ENCODE measurements around the gene RFX2. TPM values are rescaled to one million over a fixed set of nuclear protein-coding genes. Genes with fewer than 3 reads are reported as not detected.

Gene RFX2
- total and polyA plus RNA-seq, 10 of the 15 experiments (the other 5 are each of a cell fraction or from before 2014, with no cell fraction given): 3.2 to 9.8 (median 4.7) TPM

DNA sequence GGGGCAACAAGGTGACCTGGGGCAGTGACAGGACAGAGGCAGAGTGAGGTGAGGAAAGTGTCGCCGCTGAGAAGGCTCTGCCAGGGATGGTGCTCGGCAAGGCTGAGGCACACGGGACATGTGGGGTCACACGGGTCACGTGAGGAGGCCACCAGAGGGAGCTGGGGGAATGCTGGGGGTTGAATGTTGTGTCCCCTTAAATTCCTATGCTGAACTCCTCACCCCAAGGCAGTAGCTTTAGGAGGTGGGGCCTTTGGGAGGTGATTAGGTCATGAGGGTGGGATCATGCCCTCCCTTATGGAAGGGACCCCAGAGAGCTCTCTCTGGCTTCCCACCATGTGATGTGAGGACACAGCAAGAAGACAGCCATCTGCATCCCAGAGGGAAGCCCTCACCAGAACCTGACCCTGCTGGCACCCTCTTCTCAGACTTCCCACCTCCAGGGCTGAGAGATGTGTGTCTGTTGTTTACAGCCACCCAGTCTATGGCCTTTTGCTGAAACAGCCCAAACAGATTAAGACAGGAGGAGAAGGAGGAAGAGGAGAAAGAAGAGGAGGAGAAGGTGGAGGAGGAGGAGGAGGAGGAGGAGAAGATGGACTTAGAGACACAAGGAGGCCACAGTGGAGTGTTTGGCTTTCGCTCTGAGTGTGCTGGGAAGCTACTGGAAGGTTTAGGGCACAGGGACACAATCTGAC, 35.4 kb downstream of the RFX2 start:
- Histone ChIP-seq H2AFZ (ENCODE audit: control insufficient read depth, low read depth, low read length) (no peak overlapping the region), H3K79me2 (ENCODE audit: control insufficient read depth, insufficient read depth, low read length) (no peaks in the 10 kb centered on the region), H3K27me3 (replicated peaks in 1 of 2; ENCODE audit: control insufficient read depth in 2 of 2, insufficient read depth in 2 of 2, low read length in 1 of 2) (no peaks in the 10 kb centered on the region), H3K36me3 (ENCODE audit: control insufficient read depth in 2 of 2, insufficient read depth in 2 of 2, low read length in 1 of 2) (no peaks in the 10 kb centered on the region), H4K20me1 (ENCODE audit: control insufficient read depth, insufficient read depth) (no peaks in the 10 kb centered on the region), H3K4me3 (no peak overlapping the region), H3K9me3 (replicated peaks; ENCODE audit: control insufficient read depth, insufficient read depth, low read length) (no peaks in the 10 kb centered on the region), H3K27ac (ENCODE audit: control insufficient read depth, insufficient read depth) (no peak overlapping the region), H3K4me1 (ENCODE audit: control insufficient read depth, insufficient read depth, low read length) (no peaks in the 10 kb centered on the region), H3K9ac (ENCODE audit: control insufficient read depth, insufficient read depth, low read length) (no peak overlapping the region), H3K4me2 (ENCODE audit: control insufficient read depth, insufficient read depth) (no peak overlapping the region)
- BruUV-seq (replicated peaks): no TSS peak
- intact Hi-C loops (cut with micrococcal nuclease; ENCODE audit: unreplicated experiment): no loop called here
- ChIA-PET CTCF (interaction anchor here (2.4 kb wide), 1 partner anchor 87 kb away, joined by 7 read pairs; no protein-coding TSS in a partner anchor), SMC1A (ENCODE audit: uncharacterized antibody, unreplicated experiment) (interaction anchor here (1.1 to 2.0 kb wide), 4 partner anchors 12 to 26 kb away, joined by 3 to 8 read pairs (median 6); no protein-coding TSS in a partner anchor), POLR2A (interaction anchor here (0.6 to 0.9 kb wide), 2 partner anchors 37 to 72 kb away, joined by 3 to 4 read pairs; no protein-coding TSS in a partner anchor), RAD21 (ENCODE audit: unreplicated experiment) (interaction anchor here (1.3 kb wide), 1 partner anchor 13 kb away, joined by 3 read pairs; no protein-coding TSS in a partner anchor)
- FAIRE-seq (no peak), ATAC-seq (no peak), DNase-seq (ENCODE audit: low read depth, low spot score) (no peak)
- in situ Hi-C loops (cut with MboI): no loop called here
- WGBS (ENCODE audit: insufficient coverage, insufficient replicate concordance, low lambda C conversion rate, missing lambda C conversion rate): 81% methylated on average over 7 of the region's 7 CpGs
- no peak for TF ChIP-seq ETV6 (conservative IDR thresholded peaks at IDR 0.05 in 1 of 2, IDR thresholded peaks at IDR 0.05 in 1 of 2; ENCODE audit: borderline replicate concordance in 1 of 2, low read depth in 1 of 2)
- peak in 1 of 2 experiments; percentile 33; a peak in 1 of 4 replicates for TF ChIP-seq BHLHE40 (IDR thresholded peaks at IDR 0.05; ENCODE audit: borderline replicate concordance in 1 of 2, low read depth in 2 of 2, low read length in 1 of 2)

DNA sequence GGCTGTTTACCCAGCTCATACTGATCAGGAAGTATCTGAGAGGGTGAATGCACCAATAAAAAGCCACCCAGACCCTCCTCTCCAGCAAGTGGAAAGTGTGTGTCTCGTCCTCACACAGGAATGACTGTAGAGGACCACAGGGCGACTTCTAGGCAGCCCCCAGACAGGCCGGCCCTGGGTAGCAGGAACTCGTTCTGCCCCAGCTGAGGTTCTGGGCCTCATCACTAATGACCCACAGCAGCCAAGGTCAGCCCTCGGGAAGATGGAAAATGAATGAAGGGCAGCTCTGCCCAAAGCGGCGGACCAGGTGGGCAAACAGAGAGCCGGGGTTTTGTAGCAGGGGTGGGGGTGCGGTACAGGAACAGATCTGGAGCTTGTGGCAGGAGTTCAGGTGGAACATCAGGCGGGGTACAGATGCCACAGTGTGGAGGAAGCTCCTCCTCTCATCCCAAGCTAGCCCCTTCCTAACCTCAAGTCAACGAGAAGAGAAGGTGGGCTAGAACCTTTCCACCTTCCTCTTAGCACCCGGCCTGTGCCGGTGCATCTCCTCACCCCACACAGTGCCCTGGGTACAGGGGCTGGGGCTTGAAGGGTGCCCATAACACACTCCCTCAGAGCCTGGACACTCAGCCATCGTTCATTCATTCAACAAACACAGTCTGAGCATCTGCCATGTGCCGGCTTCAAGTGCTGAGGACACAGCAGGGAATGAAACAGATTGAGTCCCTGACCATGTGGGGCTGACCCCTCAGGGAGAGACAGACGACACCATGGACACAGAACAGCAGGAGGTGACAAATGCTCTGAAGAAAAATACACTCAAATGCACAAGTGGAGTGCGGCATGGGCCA, 36.2 kb downstream of the RFX2 start:
- WGBS (ENCODE audit: insufficient coverage, insufficient replicate concordance, low lambda C conversion rate, missing lambda C conversion rate): 56% methylated on average over 17 of the region's 17 CpGs
- ATAC-seq: no peak
- H3K36me3 ChIP-seq (ENCODE audit: control insufficient read depth in 2 of 2, insufficient read depth in 2 of 2, low read length in 1 of 2): no peaks in the 10 kb centered on the region
- no peak overlapping the region for H3K27ac ChIP-seq (ENCODE audit: control insufficient read depth, insufficient read depth)
- POLR2A ChIA-PET: interaction anchor here (0.9 kb wide), 1 partner anchor 37 kb away, joined by 3 read pairs; no protein-coding TSS in a partner anchor
- no peak overlapping the region for H2AFZ ChIP-seq (ENCODE audit: control insufficient read depth, low read depth, low read length)
- H3K4me3 ChIP-seq: no peak overlapping the region
- H3K79me2 ChIP-seq (ENCODE audit: control insufficient read depth, insufficient read depth, low read length): no peaks in the 10 kb centered on the region
- RAD21 ChIA-PET (ENCODE audit: unreplicated experiment): no interaction called here
- CTCF ChIA-PET: interaction anchor here (2.4 kb wide), 1 partner anchor 87 kb away, joined by 7 read pairs; no protein-coding TSS in a partner anchor
- H3K9ac ChIP-seq (ENCODE audit: control insufficient read depth, insufficient read depth, low read length): no peak overlapping the region
- H3K4me1 ChIP-seq (ENCODE audit: control insufficient read depth, insufficient read depth, low read length): no peaks in the 10 kb centered on the region
- in situ Hi-C loops (cut with MboI) (no loop called here), intact Hi-C loops (cut with micrococcal nuclease; ENCODE audit: unreplicated experiment) (no loop called here)
- no peaks in the 10 kb centered on the region for H3K9me3 ChIP-seq (replicated peaks; ENCODE audit: control insufficient read depth, insufficient read depth, low read length)
- BruUV-seq (replicated peaks): no TSS peak
- FAIRE-seq: no peak
- H4K20me1 ChIP-seq (ENCODE audit: control insufficient read depth, insufficient read depth): no peaks in the 10 kb centered on the region
- H3K4me2 ChIP-seq (ENCODE audit: control insufficient read depth, insufficient read depth): no peak overlapping the region
- no peak for DNase-seq (ENCODE audit: low read depth, low spot score)
- H3K27me3 ChIP-seq (replicated peaks in 1 of 2; ENCODE audit: control insufficient read depth in 2 of 2, insufficient read depth in 2 of 2, low read length in 1 of 2): no peaks in the 10 kb centered on the region
- SMC1A ChIA-PET (ENCODE audit: uncharacterized antibody, unreplicated experiment): interaction anchor here (1.6 to 2.0 kb wide), 2 partner anchors 25 kb away, joined by 6 to 7 read pairs; no protein-coding TSS in a partner anchor
- no peak for TF ChIP-seq MTA2 (IDR thresholded peaks at IDR 0.05; ENCODE audit: low read depth)
- TF ChIP-seq, protein P1, sequence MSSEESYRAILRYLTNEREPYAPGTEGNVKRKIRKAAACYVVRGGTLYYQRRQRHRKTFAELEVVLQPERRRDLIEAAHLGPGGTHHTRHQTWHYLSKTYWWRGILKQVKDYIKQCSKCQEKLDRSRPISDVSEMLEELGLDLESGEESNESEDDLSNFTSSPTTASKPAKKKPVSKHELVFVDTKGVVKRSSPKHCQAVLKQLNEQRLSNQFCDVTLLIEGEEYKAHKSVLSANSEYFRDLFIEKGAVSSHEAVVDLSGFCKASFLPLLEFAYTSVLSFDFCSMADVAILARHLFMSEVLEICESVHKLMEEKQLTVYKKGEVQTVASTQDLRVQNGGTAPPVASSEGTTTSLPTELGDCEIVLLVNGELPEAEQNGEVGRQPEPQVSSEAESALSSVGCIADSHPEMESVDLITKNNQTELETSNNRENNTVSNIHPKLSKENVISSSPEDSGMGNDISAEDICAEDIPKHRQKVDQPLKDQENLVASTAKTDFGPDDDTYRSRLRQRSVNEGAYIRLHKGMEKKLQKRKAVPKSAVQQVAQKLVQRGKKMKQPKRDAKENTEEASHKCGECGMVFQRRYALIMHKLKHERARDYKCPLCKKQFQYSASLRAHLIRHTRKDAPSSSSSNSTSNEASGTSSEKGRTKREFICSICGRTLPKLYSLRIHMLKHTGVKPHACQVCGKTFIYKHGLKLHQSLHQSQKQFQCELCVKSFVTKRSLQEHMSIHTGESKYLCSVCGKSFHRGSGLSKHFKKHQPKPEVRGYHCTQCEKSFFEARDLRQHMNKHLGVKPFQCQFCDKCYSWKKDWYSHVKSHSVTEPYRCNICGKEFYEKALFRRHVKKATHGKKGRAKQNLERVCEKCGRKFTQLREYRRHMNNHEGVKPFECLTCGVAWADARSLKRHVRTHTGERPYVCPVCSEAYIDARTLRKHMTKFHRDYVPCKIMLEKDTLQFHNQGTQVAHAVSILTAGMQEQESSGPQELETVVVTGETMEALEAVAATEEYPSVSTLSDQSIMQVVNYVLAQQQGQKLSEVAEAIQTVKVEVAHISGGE (CRISPR knock-in tag; IDR thresholded peaks at IDR 0.05): no peak
- TF ChIP-seq SMAD5 (IDR thresholded peaks at IDR 0.05; ENCODE audit: low read depth): no peak
- TF ChIP-seq, protein P2, sequence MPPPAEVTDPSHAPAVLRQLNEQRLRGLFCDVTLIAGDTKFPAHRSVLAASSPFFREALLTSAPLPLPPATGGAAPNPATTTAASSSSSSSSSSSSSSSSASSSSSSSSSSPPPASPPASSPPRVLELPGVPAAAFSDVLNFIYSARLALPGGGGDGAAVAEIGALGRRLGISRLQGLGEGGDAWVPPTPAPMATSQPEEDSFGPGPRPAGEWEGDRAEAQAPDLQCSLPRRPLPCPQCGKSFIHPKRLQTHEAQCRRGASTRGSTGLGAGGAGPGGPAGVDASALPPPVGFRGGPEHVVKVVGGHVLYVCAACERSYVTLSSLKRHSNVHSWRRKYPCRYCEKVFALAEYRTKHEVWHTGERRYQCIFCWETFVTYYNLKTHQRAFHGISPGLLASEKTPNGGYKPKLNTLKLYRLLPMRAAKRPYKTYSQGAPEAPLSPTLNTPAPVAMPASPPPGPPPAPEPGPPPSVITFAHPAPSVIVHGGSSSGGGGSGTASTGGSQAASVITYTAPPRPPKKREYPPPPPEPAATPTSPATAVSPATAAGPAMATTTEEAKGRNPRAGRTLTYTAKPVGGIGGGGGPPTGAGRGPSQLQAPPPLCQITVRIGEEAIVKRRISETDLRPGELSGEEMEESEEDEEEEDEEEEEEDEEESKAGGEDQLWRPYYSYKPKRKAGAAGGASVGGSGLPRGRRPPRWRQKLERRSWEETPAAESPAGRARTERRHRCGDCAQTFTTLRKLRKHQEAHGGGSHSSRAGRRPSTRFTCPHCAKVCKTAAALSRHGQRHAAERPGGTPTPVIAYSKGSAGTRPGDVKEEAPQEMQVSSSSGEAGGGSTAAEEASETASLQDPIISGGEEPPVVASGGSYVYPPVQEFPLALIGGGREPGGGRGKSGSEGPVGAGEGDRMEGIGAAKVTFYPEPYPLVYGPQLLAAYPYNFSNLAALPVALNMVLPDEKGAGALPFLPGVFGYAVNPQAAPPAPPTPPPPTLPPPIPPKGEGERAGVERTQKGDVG (CRISPR knock-in tag; IDR thresholded peaks at IDR 0.05): no peak
